NCI-H2227 (cell line): ENCODE results near the gene DUT.

Source experiments
- DNase-seq: peaks from one replicate; lab custom pipeline; 2025; ENCODE audit not compliant: unreplicated experiment; lab: John Stamatoyannopoulos, UW

Gene DUT

DNA sequence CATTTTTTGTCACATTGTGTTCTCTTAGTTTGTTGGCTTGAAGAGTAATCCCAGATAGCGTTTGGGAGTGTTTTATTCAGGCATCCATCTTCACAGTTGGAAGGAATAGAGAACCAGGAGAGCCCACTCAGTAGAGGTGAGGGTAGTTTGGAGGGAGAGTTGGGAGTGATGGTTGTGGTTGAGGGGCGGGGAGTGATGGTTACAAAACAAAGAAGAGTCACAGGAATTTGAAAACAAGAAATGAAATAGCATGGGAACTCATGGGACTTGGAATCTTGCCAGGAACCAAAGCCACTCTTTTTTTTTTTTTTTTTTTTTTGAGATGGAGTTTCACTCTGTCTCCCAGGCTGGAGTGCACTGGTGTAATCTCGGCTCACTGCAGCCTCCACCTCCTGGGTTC lies 36.3 kb downstream of the DUT start:
- DNase-seq, result no peak

- DNase-seq, result no peak
Observed at GRCh38 chr15:48370460-48370859, 39.2 kb downstream of the DUT start.

- no peak for DNase-seq
Observed at GRCh38 chr15:48371550-48371949, 40.3 kb downstream of the DUT start.

- DNase-seq, result no peak
Observed at GRCh38 chr15:48371961-48372360, 40.7 kb downstream of the DUT start.

GRCh38 chr15:48373821-48374451 lies 42.7 kb downstream of the DUT start:
- no peak for DNase-seq

DNA sequence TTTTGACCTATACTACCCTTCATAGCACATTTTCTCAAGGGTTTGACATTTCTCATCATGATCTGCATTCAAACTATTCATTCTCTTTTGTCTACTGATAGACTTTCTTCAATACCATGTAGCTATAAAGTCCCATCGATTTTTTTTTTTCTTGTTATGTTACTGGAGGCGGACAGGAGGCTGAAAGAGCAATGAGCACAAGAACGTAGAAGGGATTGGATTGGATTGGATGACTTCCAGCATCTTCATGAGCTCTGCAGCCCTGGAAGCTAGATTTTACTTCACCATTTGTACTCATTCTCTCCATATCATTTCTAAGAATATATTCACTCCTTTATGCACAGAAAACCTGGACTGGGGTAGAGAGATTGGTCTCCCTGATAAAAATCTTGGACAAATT lies 43.2 kb downstream of the DUT start:
- DNase-seq, result no peak

DNA sequence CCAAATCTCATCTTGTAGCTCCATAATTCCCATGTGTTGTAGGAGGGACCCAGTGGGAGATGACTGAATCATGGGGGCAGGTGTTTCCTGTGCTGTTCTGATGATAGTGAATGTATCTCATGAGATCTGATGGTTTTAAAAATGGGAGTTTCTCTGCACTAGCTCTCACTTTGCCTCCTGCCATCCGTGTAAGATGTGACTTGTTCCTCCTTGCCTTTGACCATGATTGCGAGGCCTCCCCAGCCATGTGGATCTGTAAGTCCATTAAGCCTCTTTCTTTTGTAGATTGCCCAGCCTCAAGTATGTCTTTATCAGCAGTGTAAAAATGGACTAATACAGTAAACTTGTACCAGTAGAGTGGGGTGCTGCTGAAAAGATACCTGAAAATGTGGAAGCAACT lies 44.5 kb downstream of the DUT start:
- DNase-seq, result no peak

GRCh38 chr15:48380198-48380597 lies 49.0 kb downstream of the DUT start:
- DNase-seq, result no peak

DNA sequence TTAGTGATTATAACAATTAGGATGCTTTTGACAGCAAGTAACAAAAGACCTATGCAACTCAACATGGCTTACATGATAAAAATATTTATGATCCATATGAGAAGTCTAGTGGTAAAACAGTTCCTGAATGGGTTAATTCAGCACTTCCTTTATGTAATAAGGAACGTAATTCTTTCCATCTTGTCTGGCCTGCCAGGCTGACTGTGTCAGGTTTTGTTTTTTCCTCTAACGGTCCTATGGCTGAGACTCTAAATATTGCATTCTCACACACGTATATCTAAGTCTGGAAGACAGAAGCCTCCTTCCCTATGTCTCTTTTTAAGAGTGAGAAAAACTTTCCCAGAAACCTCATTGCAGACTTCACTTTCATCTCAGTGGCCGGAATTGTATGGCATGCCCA lies 50.6 kb downstream of the DUT start:
- DNase-seq, result no peak

DNA sequence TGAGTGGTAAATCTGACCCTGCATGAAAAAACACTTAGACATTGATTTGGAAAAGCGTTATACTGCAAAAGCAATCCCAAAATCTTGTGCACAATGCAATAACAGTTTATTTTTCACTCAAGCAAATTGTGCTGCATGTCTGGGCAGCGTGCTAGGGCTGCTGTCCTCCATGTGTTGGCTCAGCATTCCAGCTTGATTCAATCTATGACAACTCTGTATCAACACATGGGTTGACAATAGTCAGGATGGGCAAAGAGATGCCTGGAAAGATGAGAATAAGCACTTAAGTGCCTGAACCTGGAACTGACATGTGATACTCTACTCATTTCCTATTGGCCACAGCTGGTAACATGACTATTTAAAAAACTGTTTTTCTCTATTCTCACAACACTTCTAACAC lies 51.8 kb downstream of the DUT start:
- no peak for DNase-seq

DNA sequence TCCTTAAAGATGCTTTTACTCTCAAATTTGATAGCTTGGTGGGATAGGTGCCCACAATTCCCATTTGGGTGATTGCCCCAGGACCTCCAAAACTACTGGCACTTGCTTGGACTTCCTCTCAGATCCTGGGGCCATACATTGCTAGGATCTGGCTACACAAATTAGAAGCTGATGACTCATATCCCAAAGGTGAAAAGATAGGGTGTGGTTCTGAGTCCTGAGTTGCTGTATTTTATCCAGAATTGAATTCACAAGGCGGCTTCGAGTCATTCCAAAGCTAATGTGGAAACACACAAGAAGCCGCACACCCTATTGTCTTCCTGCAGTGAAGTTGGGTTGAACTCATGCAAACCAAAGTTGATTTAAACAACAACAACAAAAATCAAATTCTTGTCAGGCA lies 53.4 kb downstream of the DUT start:
- DNase-seq, result no peak

GRCh38 chr15:48385031-48385830 lies 54.0 kb downstream of the DUT start:
- DNase-seq, result no peak

DNA sequence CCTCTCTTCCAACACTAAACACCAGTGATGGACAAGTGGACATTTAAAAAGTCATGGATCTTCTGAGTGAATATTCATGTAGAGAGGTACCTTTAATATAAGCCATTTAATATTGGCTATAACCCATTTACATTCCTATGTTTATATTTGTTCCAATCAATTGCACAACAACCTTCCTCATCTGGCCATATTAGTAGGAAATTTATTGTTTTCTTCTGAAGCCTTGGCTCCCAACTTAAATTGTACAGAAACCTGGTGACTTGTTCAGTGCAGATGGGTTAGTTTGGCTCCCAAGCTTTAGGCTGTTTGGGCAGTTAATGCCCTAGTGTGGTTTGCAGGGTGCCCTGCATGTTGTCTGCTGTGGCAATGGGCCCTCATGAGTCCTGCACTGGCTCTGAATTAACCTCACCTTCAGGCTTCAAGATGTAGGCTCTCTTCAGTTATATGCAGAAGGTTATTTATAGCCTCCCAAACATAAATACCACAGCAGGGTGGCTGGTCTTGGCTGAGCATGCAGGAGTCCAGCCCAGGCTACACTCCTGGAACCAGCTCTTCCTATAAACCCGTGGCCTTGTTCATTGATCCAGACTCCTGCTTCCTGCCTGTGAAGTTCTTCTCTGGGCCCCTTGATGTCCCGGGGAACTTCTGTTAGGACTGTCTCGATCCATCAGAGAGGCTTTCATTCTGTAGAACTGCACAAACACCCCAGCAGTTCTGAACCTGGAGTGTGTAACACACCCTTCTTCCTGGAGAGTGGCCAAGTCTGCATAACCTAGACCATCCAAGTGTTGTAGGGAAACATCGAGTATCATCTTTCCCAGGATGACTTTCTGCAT lies 57.0 kb downstream of the DUT start:
- peak; percentile 3 for DNase-seq

- no peak for DNase-seq
Observed at GRCh38 chr15:48388910-48389309, 57.7 kb downstream of the DUT start.

DNA sequence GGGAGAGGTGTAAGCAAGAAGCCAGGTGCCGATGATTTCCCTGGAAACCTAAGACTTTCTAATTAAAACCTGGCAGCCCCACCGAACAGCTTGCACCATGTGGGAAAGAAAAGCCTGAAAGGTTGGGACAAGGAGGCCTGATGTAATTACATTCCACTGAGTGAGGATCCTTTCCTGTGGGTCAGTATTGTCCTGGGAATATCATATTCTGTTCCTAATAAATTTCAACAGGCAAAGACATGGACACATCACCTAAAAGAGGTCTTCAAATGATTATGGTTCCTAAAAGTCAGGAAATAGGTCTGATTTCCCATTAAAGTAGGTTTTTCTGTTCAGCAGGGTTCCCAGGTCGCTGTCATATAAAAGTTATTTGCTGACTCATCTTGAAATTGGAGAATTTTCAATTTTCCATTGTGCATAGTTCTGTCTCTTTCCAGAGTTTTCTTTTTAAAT lies 58.5 kb downstream of the DUT start:
- DNase-seq, result no peak

DNA sequence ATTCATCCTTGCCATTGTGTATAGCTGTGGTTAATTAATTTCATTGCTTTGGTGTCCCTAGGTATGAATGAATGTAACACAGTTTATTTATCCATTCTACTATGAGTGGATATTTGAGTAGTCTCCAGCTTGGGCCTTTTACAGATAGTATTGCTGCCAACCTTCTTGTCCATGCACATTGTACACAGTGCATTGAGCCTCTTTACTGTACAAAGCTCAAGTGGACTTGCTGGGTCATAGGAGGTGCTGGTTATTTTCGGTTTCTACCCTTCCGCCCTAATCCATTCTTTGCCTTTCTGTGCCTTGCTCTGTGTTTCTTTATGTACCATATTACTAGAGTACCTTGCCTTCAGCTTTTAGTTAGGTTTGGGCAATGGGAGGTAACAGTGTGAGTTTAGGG lies 60.7 kb downstream of the DUT start:
- no peak for DNase-seq

DNA sequence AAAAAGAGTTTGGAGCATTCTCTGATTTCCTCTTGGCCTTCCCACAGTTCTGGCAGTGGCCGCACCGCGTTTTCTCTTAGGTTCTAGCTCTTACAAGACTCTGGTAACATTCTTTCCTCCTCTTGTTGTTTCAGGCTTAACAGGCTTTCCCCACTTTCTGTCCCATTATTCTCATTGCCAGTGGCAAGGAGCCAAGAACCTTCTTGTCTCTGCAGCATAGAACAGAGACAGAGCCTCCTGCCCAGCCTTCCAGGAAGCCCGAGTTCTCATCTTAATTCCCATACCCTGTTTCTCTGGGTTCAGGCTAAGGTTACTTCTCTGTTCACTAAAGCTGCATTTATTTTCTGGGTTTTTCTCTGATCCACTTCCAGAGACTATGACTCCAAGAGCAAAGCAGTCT lies 61.1 kb downstream of the DUT start:
- DNase-seq, result no peak
